Measurements from ENCODE around the gene MICALL1.

Gene MICALL1

DNA sequence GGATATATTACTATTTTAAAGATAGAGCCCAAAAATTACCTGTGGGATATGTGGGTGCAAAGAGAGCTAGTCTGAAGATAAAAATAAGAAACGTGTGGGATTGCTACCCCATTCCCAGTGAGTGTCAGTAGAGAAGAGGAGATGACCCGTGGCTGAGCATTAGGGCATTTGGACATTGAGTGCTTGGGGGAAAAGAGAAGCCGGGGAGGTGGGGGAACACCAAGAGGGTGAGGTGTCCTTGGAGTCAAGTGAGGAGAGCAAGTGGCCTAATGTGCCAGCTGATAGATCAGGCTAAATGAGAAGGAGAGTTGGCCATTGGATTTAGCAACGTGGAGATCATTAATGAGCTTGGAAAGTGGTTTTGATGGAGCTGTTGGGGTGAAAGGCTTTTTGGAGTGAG is 48.6 kb downstream of the MICALL1 start:
- no peak for TF ChIP-seq YY1 (IDR thresholded peaks at IDR 0.05; ENCODE audit: low read depth)
- TF ChIP-seq TAF1 (IDR thresholded peaks at IDR 0.05; ENCODE audit: low read depth) = no peak
- no peak for TF ChIP-seq RAD21 (IDR thresholded peaks at IDR 0.05; ENCODE audit: low read depth)
- no peak for TF ChIP-seq NFIC (IDR thresholded peaks at IDR 0.05)

DNA sequence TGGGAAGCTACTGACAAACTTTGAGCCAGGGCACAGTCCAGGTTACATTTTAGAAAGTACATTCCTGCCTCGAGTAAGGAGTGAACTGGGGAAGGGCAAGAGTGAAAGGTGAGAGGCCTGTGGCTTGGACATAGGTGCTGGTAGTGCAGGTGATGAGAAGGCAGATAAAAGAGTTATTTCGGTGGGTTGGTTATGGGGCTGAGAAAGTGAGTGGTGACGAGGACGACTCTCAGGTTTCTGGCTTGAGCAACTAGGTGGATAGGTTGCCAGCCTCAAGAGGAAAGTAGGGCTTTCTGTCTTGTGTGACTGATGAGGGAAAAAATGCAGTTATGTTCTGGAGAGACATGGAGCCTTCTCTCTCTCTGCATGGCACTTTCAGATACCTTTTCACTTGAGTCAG is 51.1 kb downstream of the MICALL1 start:
- TF ChIP-seq TAF1 (IDR thresholded peaks at IDR 0.05; ENCODE audit: low read depth) (no peak), RAD21 (IDR thresholded peaks at IDR 0.05; ENCODE audit: low read depth) (no peak), FOXM1 (IDR thresholded peaks at IDR 0.05; ENCODE audit: borderline replicate concordance, low read depth) (no peak), EP300 (IDR thresholded peaks at IDR 0.05; ENCODE audit: borderline replicate concordance) (no peak), CEBPB (IDR thresholded peaks at IDR 0.05) (no peak), TEAD4 (IDR thresholded peaks at IDR 0.05) (no peak), TCF12 (IDR thresholded peaks at IDR 0.05; ENCODE audit: low read depth) (no peak), NFIC (IDR thresholded peaks at IDR 0.05) (no peak)
- TF ChIP-seq, protein P1, sequence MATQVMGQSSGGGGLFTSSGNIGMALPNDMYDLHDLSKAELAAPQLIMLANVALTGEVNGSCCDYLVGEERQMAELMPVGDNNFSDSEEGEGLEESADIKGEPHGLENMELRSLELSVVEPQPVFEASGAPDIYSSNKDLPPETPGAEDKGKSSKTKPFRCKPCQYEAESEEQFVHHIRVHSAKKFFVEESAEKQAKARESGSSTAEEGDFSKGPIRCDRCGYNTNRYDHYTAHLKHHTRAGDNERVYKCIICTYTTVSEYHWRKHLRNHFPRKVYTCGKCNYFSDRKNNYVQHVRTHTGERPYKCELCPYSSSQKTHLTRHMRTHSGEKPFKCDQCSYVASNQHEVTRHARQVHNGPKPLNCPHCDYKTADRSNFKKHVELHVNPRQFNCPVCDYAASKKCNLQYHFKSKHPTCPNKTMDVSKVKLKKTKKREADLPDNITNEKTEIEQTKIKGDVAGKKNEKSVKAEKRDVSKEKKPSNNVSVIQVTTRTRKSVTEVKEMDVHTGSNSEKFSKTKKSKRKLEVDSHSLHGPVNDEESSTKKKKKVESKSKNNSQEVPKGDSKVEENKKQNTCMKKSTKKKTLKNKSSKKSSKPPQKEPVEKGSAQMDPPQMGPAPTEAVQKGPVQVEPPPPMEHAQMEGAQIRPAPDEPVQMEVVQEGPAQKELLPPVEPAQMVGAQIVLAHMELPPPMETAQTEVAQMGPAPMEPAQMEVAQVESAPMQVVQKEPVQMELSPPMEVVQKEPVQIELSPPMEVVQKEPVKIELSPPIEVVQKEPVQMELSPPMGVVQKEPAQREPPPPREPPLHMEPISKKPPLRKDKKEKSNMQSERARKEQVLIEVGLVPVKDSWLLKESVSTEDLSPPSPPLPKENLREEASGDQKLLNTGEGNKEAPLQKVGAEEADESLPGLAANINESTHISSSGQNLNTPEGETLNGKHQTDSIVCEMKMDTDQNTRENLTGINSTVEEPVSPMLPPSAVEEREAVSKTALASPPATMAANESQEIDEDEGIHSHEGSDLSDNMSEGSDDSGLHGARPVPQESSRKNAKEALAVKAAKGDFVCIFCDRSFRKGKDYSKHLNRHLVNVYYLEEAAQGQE (IDR thresholded peaks at IDR 0.05; ENCODE audit: low read depth) = no peak
- TF ChIP-seq, protein P2, sequence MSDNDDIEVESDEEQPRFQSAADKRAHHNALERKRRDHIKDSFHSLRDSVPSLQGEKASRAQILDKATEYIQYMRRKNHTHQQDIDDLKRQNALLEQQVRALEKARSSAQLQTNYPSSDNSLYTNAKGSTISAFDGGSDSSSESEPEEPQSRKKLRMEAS (IDR thresholded peaks at IDR 0.05) = no peak

DNA sequence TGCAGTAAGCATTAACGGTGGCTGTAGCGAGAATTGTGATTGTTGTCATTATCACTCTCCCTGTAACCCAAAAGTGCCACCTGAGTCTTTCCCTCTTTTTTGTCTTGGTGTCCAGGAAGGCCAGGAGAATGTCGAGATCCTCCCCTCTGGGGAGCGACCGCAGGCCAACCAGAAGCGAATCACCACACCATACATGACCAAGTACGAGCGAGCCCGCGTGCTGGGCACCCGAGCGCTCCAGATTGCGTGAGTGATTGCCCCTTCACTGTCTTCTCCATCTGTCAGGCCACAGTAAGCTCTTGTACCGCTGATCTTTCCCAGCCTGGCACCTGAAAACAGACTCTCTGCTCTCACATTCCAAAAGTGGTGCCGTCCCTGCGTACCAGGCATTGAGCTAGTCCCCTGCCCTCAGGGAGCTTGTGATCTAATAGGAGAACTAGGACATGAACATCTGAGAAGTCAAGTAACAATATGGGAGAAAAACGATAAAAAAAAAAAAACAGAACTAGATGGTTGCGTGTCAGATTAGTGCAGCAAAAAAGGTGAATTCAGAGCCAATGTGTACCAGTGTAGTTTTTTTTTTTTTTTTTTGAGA is 53.2 kb downstream of the MICALL1 start:
- no peak for TF ChIP-seq CEBPB (IDR thresholded peaks at IDR 0.05)
- TF ChIP-seq, protein P3, sequence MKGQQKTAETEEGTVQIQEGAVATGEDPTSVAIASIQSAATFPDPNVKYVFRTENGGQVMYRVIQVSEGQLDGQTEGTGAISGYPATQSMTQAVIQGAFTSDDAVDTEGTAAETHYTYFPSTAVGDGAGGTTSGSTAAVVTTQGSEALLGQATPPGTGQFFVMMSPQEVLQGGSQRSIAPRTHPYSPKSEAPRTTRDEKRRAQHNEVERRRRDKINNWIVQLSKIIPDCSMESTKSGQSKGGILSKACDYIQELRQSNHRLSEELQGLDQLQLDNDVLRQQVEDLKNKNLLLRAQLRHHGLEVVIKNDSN (IDR thresholded peaks at IDR 0.05) = no peak
- TF ChIP-seq YY1 (IDR thresholded peaks at IDR 0.05; ENCODE audit: low read depth) = no peak
- TF ChIP-seq EP300 (IDR thresholded peaks at IDR 0.05; ENCODE audit: borderline replicate concordance) = no peak
- TF ChIP-seq ZBTB7A (IDR thresholded peaks at IDR 0.05; ENCODE audit: low read depth) = no peak
- TF ChIP-seq TCF12 (IDR thresholded peaks at IDR 0.05; ENCODE audit: low read depth) = no peak
- TF ChIP-seq RAD21 (IDR thresholded peaks at IDR 0.05; ENCODE audit: low read depth) = no peak
- no peak for TF ChIP-seq CREB1 (IDR thresholded peaks at IDR 0.05; ENCODE audit: low read depth)
- TF ChIP-seq, protein P2 (IDR thresholded peaks at IDR 0.05) = no peak
- TF ChIP-seq, protein P1 (IDR thresholded peaks at IDR 0.05; ENCODE audit: low read depth) = no peak
- TF ChIP-seq NFIC (IDR thresholded peaks at IDR 0.05) = no peak
- no peak for TF ChIP-seq FOXM1 (IDR thresholded peaks at IDR 0.05; ENCODE audit: borderline replicate concordance, low read depth)
- no peak for TF ChIP-seq TAF1 (IDR thresholded peaks at IDR 0.05; ENCODE audit: low read depth)
- no peak for TF ChIP-seq TEAD4 (IDR thresholded peaks at IDR 0.05)

DNA sequence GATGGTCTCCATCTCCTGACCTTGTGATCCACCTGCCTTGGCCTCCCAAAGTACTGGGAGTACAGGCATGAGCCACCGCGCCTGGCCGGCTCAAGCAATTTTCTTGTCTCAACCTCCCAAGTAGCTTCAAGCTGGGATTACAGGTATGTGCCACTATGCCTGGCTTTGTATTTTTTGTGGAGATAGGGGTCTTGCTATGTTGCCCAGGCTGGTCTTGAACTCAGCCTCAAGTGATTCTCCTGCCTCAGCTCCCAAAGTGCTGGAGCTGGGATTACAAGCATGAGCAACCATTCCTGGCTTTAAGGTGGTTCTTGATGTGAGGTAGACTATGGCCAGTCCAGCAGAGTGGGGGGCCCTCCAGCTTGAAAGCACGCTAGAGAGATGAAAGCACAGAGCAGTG is 55.0 kb downstream of the MICALL1 start:
- TF ChIP-seq, protein P1 (IDR thresholded peaks at IDR 0.05; ENCODE audit: low read depth) = no peak
- no peak for TF ChIP-seq CREB1 (IDR thresholded peaks at IDR 0.05; ENCODE audit: low read depth)
- TF ChIP-seq TAF1 (IDR thresholded peaks at IDR 0.05; ENCODE audit: low read depth) = no peak
- no peak for TF ChIP-seq RAD21 (IDR thresholded peaks at IDR 0.05; ENCODE audit: low read depth)
- no peak for TF ChIP-seq EP300 (IDR thresholded peaks at IDR 0.05; ENCODE audit: borderline replicate concordance)
- TF ChIP-seq EGR1 (IDR thresholded peaks at IDR 0.05) = no peak
- TF ChIP-seq, protein P3 (IDR thresholded peaks at IDR 0.05) = no peak
- no peak for TF ChIP-seq YY1 (IDR thresholded peaks at IDR 0.05; ENCODE audit: low read depth)
- no peak for TF ChIP-seq NFIC (IDR thresholded peaks at IDR 0.05)
- TF ChIP-seq TCF12 (IDR thresholded peaks at IDR 0.05; ENCODE audit: low read depth) = no peak
- no peak for TF ChIP-seq ZBTB7A (IDR thresholded peaks at IDR 0.05; ENCODE audit: low read depth)
- no peak for TF ChIP-seq CEBPB (IDR thresholded peaks at IDR 0.05)
- no peak for TF ChIP-seq TEAD4 (IDR thresholded peaks at IDR 0.05)
- TF ChIP-seq, protein P2 (IDR thresholded peaks at IDR 0.05) = no peak
- TF ChIP-seq FOXM1 (IDR thresholded peaks at IDR 0.05; ENCODE audit: borderline replicate concordance, low read depth) = no peak
